Measurements from ENCODE around the gene C2orf42. TPM values are rescaled to one million over a fixed set of nuclear protein-coding genes. Genes with fewer than 3 reads are reported as not detected.
A peak's percentile ranks its signal among the peaks of the same experiment; 100 is the strongest.

C2orf42 gene
- total RNA-seq, 1 experiment from 2014 or later: 6.8 TPM

- Mint-ChIP-seq H3K4me1 (peaks cover 55% of the 10 kb centered on the region), H3K27me3 (ENCODE audit: low read depth) (no peaks in the 10 kb centered on the region), H3K27ac (peak overlapping the region; percentile 43; the same call in 1 of the 2 replicates), H3K36me3 (no peaks in the 10 kb centered on the region), H3K4me3 (no peak overlapping the region), H3K9me3 (no peaks in the 10 kb centered on the region)
- no peak for TF ChIP-seq ATF2 (CRISPR knock-in tag; IDR thresholded peaks at IDR 0.05; ENCODE audit: borderline replicate concordance, low read depth)
- TF ChIP-seq ZNF263 (CRISPR knock-in tag; IDR thresholded peaks at IDR 0.05; ENCODE audit: low read depth): no peak
- TF ChIP-seq E2F4 (CRISPR knock-in tag; IDR thresholded peaks at IDR 0.05; ENCODE audit: borderline replicate concordance, low read depth): no peak
- no peak for TF ChIP-seq ZNF138 (CRISPR knock-in tag; conservative IDR thresholded peaks at IDR 0.05)
- no peak for TF ChIP-seq ZNF423 (CRISPR knock-in tag; IDR thresholded peaks at IDR 0.05)
- no peak for TF ChIP-seq KAT7 (CRISPR knock-in tag; IDR thresholded peaks at IDR 0.05; ENCODE audit: borderline replicate concordance)
- TF ChIP-seq NFE2L1 (CRISPR knock-in tag; IDR thresholded peaks at IDR 0.05): no peak
- TF ChIP-seq NR3C1 (CRISPR knock-in tag; conservative IDR thresholded peaks at IDR 0.05; ENCODE audit: low read depth): no peak
- TF ChIP-seq E2F1 (CRISPR knock-in tag; IDR thresholded peaks at IDR 0.05): no peak
- no peak for TF ChIP-seq PREB (CRISPR knock-in tag; IDR thresholded peaks at IDR 0.05; ENCODE audit: borderline replicate concordance)
- TF ChIP-seq MXD4 (CRISPR knock-in tag; IDR thresholded peaks at IDR 0.05; ENCODE audit: borderline replicate concordance): no peak
- TF ChIP-seq RORB (CRISPR knock-in tag; IDR thresholded peaks at IDR 0.05): no peak
- no peak for TF ChIP-seq GABPB1 (CRISPR knock-in tag; IDR thresholded peaks at IDR 0.05)
- TF ChIP-seq SP1 (CRISPR knock-in tag; conservative IDR thresholded peaks at IDR 0.05): no peak
- TF ChIP-seq ZMAT4 (CRISPR knock-in tag; IDR thresholded peaks at IDR 0.05): no peak
- TF ChIP-seq TP53 (CRISPR knock-in tag; IDR thresholded peaks at IDR 0.05): no peak
- TF ChIP-seq ZNF416 (CRISPR knock-in tag; IDR thresholded peaks at IDR 0.05): no peak
- TF ChIP-seq CREB1 (CRISPR knock-in tag; IDR thresholded peaks at IDR 0.05): no peak
- no peak for TF ChIP-seq JUN (CRISPR knock-in tag; IDR thresholded peaks at IDR 0.05)
- ChIA-PET POLR2A (interaction anchor here (0.7 to 1.9 kb wide), 2 partner anchors 7 to 25 kb away, joined by 3 to 9 read pairs; no protein-coding TSS in a partner anchor), CTCF (no interaction called here)
- ATAC-seq (no peak), DNase-seq (ENCODE audit: low spot score) (no peak)
Measured at GRCh38 chr2:70116936-70117552, 73.8 kb downstream of the C2orf42 start.

GRCh38 chr2:70115646-70116442 lies 75.0 kb downstream of the C2orf42 start:
- Mint-ChIP-seq H3K4me3 (no peak overlapping the region), H3K27ac (no peak overlapping the region), H3K27me3 (ENCODE audit: low read depth) (no peaks in the 10 kb centered on the region), H3K36me3 (no peaks in the 10 kb centered on the region), H3K9me3 (no peaks in the 10 kb centered on the region), H3K4me1 (peaks cover 47% of the 10 kb centered on the region)
- POLR2A ChIA-PET: interaction anchor here (1.1 to 1.9 kb wide), 2 partner anchors 8 to 11 kb away, joined by 3 to 9 read pairs; no protein-coding TSS in a partner anchor
- ATAC-seq (peak; percentile 26; the same call in 1 of the 2 replicates), DNase-seq (ENCODE audit: low spot score) (no peak)
- CTCF ChIA-PET: interaction anchor here (0.9 to 1.2 kb wide), 4 partner anchors 8 to 75 kb away, joined by 3 to 5 read pairs (median 3); partner anchors contain the start of gene C2orf42
- TF ChIP-seq SP1 (CRISPR knock-in tag; conservative IDR thresholded peaks at IDR 0.05) (no peak), ATF3 (CRISPR knock-in tag; conservative IDR thresholded peaks at IDR 0.05) (no peak), IRF2 (CRISPR knock-in tag; IDR thresholded peaks at IDR 0.05; ENCODE audit: borderline replicate concordance, low read depth) (no peak), ZNF423 (CRISPR knock-in tag; IDR thresholded peaks at IDR 0.05) (no peak), FOXP4 (CRISPR knock-in tag; IDR thresholded peaks at IDR 0.05) (no peak), ZNF121 (CRISPR knock-in tag; IDR thresholded peaks at IDR 0.05) (no peak), SMAD4 (CRISPR knock-in tag; IDR thresholded peaks at IDR 0.05) (no peak), ZNF512 (CRISPR knock-in tag; IDR thresholded peaks at IDR 0.05; ENCODE audit: borderline replicate concordance) (no peak)
